HG03558 (cell line): Measurements from ENCODE around the gene CDC42SE2.
"Not testable (repeated sequence)": the region's sequence is repeated elsewhere in the genome, so short reads cannot be mapped to it uniquely, and the experiment has no call there.

ENCODE experiments used
- ATAC-seq: cut with Tn5 transposase; IDR thresholded peaks from one replicate; pipeline ENCODE4 v1.9.1; 2021; ENCODE audit warnings: moderate number of reproducible peaks; ENCODE audit not compliant: unreplicated experiment; ENCODE audit errors: extremely low read depth

Gene CDC42SE2

DNA sequence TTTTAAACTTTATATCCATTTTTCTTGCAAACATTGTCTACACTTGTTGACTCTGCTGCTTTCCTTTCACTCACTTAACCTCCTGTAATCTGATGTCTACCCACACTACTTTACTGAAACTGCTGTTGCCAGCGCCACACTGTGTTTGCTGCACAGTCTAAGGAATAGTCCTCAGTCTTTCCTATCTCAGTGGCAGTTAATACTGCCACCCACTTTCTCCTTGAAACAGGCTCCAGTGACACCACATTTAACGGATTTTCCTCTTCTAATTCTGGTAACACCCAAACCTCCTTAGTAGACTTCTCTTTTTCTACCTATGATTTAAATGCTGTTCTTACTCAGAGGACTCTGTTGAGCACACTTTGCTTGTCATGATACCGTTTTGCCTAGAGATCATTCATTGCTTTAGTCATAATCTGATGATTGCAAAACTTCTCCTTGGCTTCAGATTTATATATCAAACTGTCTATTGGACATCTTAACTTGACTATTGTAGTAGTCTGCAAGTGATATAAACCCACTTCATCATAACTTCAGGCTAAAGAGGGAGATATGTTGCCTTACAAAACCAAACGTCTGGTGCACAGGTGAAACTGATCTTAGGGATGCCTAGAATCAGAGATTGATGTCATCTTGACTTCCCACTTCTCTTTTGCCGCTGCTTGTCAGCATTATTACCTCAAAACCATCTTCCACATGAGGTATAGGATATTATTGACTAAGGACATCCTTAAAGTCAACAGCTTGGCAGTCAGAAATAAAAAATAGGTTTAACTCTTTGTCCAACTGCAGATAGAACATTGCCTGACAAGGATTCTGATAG, 94.1 kb downstream of the CDC42SE2 start:
- ATAC-seq = peak; percentile 51

DNA sequence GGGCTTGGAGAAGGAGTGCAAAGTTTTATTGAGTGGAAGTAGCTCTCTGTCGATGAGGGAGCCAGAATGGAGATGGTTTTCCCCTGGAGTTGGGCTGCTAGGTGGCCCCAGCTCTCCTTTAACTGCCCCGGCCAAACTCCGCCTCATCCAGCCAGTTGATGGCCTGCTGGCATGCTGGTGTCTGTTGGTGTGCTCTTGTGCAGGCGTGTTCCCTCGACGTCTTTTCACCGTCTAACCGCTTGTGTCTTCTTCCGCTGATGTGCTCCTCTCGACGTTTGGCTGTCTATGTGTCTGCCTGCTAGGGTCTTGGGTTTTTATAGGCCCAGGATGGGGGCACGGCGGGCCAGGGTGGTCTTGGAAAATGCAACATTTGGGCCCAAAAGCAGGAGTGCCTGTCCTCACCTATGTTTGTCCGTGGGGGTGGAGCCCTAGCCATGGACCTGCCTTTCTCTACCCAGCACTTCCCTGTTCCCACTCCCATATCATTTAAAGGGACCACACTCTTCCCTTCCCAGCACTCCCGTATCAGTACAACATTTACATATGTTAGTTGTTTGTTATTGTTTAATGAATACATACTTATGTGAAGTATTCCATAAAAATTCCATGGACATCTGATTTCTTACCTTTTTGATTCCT, 97.9 kb downstream of the CDC42SE2 start:
- ATAC-seq = no peak

DNA sequence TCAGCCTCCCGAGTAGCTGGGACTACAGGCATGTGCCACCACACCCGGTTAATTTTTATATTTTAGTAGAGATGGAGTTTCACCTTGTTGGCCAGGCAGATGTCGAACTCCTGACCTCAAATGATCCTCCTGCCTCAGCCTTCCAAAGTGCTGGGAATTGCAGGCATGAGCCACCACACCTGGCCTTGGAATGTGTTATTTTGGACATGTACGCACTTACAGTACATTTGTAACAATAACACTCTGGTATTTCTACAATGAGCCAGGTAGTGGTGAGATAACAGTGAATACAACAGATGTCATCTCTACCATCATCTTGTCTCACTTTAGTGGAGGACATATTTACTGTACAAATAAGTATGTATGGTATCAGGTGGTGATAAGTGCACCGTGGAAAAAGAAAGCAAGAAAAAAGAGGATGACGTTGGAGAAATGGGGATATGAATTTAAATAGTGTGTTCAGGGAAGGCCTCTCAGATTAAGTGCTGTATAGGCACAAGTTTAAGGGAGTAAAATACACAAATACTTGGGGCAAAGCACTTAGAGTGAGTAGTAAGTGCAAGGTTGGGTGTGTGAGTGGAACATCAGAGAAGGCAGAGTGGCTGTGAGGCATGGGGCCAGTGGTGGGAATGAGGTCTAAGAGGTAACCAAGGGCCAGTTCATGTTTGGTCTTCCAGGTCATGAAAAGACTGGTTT, 100.1 kb downstream of the CDC42SE2 start:
- ATAC-seq = no peak

DNA sequence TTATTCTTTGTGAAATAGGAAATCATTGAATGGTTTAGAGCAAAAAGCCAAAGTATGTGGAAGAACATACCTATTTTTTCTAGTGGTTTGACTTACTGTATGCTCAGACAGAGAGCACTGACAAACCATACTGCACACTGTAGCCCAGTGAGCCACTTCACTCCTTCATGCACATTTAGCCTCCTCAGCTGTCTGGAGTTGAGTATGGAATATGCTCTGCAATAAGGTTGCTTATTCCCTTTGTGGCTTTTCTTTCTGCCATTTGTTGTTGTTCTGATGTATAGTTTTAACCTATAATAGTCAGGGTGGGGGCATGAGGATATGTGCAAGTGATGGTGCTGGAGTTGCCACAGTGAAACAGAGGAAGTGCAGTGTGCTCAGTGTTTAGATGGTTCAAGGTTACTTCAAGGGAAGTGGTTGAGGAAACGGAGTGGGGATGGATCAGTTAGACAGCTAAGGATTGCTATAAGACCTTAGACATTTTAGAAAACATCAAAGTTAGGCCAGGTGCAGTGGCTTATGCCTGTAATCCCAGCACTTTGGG, 100.7 kb downstream of the CDC42SE2 start:
- ATAC-seq = no peak

- no peak for ATAC-seq
Measured at GRCh38 chr5:131366428-131366827, 102.6 kb downstream of the CDC42SE2 start.

GRCh38 chr5:131367219-131367860, 103.5 kb downstream of the CDC42SE2 start:
- no peak for ATAC-seq

DNA sequence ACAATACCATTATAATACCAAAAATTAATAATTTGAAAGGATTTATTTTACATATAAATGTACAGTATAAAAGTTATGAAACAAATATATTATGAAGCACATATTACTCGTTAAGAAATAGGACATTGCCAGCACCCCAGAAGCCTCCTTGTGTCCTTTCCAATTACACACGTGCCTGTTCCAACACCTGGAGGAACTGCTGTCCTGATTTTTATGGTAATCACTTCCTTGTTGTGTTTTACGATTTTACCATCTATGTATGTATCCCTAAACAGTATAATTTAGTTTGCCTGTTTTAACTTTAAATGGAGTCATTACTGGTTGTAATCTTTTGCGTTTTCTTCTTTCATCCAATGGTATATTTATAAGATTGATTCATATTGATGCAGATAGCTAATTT, 105.0 kb downstream of the CDC42SE2 start:
- no peak for ATAC-seq

DNA sequence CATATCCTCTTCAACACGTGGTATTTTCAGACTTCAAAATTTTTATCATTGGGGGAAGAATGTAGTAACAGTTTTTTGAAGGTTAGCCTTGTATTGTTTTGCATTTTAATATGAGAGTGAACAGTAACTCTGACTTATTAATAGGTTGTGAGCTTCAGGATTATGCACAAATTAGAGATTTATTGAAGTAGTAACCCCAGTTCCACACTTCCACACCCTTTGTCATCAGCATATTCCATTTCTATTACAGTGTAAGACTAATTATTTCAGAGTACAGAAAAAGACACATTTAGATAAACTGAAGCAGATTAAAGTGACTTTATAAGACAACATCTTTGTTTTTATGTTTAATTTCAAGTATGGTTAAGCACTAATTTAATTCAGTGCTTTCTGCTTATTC, 105.7 kb downstream of the CDC42SE2 start:
- ATAC-seq = no peak

- ATAC-seq = no peak
Measured at GRCh38 chr5:131371835-131372234, 108.0 kb downstream of the CDC42SE2 start.

- ATAC-seq = no peak
Measured at GRCh38 chr5:131373265-131373664, 109.4 kb downstream of the CDC42SE2 start.

- ATAC-seq = no peak
Measured at GRCh38 chr5:131375351-131375750, 111.5 kb downstream of the CDC42SE2 start.

DNA sequence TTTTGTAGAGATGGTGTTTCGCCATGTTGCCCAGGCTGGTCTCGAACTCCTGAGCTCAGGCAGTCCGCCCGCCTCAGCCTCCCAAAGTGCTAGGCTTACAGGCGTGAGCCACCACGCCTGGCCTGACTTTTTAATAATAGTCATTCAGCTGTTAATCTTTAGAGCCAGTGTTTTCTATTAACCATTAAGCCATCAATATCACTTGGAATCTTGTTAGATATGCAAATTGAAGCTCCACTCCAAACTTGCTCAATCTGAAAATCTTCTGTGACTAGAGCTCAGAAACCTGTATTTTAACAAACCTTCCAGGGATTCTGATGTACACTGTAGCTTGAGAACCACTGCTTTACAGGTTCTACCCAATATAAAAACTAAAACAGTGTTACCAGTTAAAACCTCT, 113.5 kb downstream of the CDC42SE2 start:
- no peak for ATAC-seq

DNA sequence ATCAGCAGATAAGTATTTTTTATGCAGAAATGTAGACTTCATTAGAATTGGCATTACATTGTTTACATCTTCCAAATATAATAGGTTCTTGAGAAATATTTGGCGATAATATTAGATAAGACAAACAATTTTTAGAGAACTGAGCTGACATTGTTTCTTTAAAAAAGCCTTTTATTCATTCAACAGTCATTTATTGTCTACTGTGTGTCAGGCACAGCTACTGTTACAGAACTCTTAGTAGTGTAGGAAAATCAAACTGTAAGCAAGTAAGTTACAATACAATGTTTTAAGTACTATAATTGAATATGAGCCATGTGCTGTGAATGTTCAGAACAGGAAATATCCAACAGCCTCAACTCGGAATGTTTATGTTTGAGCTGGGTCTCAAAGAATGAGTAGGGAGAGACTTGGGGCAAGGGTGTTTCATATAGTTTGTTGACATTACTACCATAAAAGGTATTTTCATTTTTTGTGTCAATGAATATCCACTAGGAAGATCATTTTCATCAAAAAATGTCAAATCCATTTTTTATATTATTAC, 114.0 kb downstream of the CDC42SE2 start:
- ATAC-seq = no peak

GRCh38 chr5:131378721-131379541, 115.1 kb downstream of the CDC42SE2 start:
- no peak for ATAC-seq

DNA sequence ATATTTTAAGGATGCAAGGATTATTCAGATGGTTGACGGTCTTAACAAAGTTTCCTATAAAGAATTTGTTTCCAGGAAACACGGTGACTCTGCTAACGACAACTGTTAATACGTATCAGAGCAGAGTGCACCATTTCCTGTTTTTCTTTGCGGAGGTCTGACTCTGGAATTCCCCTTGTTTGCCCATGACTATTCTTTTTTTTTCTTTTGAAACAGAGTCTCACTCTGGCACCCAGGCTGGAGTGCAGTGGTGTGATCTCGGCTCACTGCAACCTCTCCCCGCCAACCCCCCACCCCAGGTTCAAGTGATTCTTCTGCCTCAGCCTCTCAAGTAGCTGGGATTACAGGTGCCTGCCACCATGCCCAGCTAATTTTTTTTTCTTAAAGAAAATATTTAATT, 115.9 kb downstream of the CDC42SE2 start:
- peak; percentile 20 for ATAC-seq

- not testable (repeated sequence) for ATAC-seq
Measured at GRCh38 chr5:131380238-131380637, 116.4 kb downstream of the CDC42SE2 start.

GRCh38 chr5:131381021-131381420, 117.2 kb downstream of the CDC42SE2 start:
- no peak for ATAC-seq

- peak; percentile 33 for ATAC-seq
Measured at GRCh38 chr5:131381777-131382176, 117.9 kb downstream of the CDC42SE2 start.
